Endothelial cell of umbilical vein (primary cell): Measurements from ENCODE around the gene ZBTB43. TPM values are rescaled to one million over a fixed set of nuclear protein-coding genes. Genes with fewer than 3 reads are reported as not detected.

Experiments
- BruUV-seq: library from RNA; stranded (reverse); fragments of 400-500 nt; replicated peaks from 2 replicates; lab custom pipeline; 2021; lab: Mats Ljungman, UMichigan
- CTCF ChIA-PET: fragments of 300-600, 350-600 bp; sonication (Branson Sonifier 250); formaldehyde crosslinking; loops from one replicate; lab custom pipeline; 2021; ENCODE audit warnings: antibody characterized with exemption, inconsistent platforms; lab: Charles Lee
- POLR2A ChIA-PET: fragments of 300-600, 350-600 bp; sonication (Branson Sonifier 250); formaldehyde crosslinking; loops from one replicate; lab custom pipeline; 2021; ENCODE audit warnings: antibody characterized with exemption, inconsistent platforms; lab: Charles Lee
- DNase-seq: peaks from one replicate; pipeline ENCODE4 v3.0.0-alpha.2; 2011; ENCODE audit warnings: low read depth, low spot score
- FAIRE-seq: peaks from 2 replicates; lab custom pipeline; 2011; peaks lifted over from hg19 to GRCh38; lab: Jason Lieb, UNC
- H2AFZ ChIP-seq: 2 replicates; pipeline ENCODE4 v1.6.0; 2012; ENCODE audit warnings: low read depth, low read length, control low read depth, inconsistent platforms
- H3K27ac ChIP-seq: 2 replicates; pipeline ENCODE4 v1.5.1; 2011; ENCODE audit warnings: low read depth, mild to moderate bottlenecking, control low read depth, low read length, moderate library complexity; ENCODE audit not compliant: insufficient read depth
- H3K27me3 ChIP-seq, 2 experiments: 2 replicates each; pipeline versions ENCODE4 v1.6.0 to v1.6.1; 2011; ENCODE audit warnings: low read length in 2 of 2, mixed read lengths in 1 of 2; ENCODE audit not compliant: control insufficient read depth in 2 of 2, insufficient read depth in 2 of 2
- H3K36me3 ChIP-seq, 2 experiments: 2 replicates in 1 of 2; 3 replicates in 1 of 2; pipeline ENCODE4 v1.5.1; 2011; ENCODE audit warnings: low read length in 2 of 2, mild to moderate bottlenecking in 1 of 2, moderate library complexity in 1 of 2; ENCODE audit not compliant: control insufficient read depth in 2 of 2, insufficient read depth in 2 of 2; ENCODE audit errors: extremely low read depth in 1 of 2
- H3K4me1 ChIP-seq: 3 replicates; pipeline ENCODE4 v1.5.1; 2011; ENCODE audit warnings: mild to moderate bottlenecking, low read length; ENCODE audit not compliant: control insufficient read depth, insufficient read depth; ENCODE audit errors: extremely low read depth
- H3K4me2 ChIP-seq: 2 replicates; pipeline ENCODE4 v1.6.1; 2011; ENCODE audit warnings: low read length, control low read depth, mixed read lengths; ENCODE audit not compliant: insufficient read depth
- H3K4me3 ChIP-seq, 3 experiments: fragments of 200-600 bp in 1 of 3; sonication (generic), shearing (Covaris generic) in 1 of 3; replicated peaks in 1 of 3; 2 replicates each; pipeline ENCODE4 v1.5.1; 2011 to 2016; ENCODE audit warnings: control low read depth in 3 of 3, low read length in 3 of 3, mild to moderate bottlenecking in 2 of 3, inconsistent platforms in 1 of 3, low read depth in 1 of 3, moderate library complexity in 1 of 3; ENCODE audit not compliant: insufficient read depth in 1 of 3
- H3K79me2 ChIP-seq: 2 replicates; pipeline ENCODE4 v1.6.0; 2012; ENCODE audit warnings: low read length, inconsistent platforms; ENCODE audit not compliant: control insufficient read depth, insufficient read depth
- H3K9ac ChIP-seq: replicated peaks from 2 replicates; pipeline ENCODE3; 2011; ENCODE audit warnings: low read length, control low read depth; ENCODE audit not compliant: insufficient read depth; ENCODE audit errors: extremely low read depth
- H3K9me1 ChIP-seq: replicated peaks from 3 replicates; pipeline ENCODE4 v1.6.0; 2011; ENCODE audit warnings: mild to moderate bottlenecking, low read length; ENCODE audit not compliant: control insufficient read depth, insufficient read depth; ENCODE audit errors: extremely low read depth
- H3K9me3 ChIP-seq: replicated peaks from 2 replicates; pipeline ENCODE4 v1.5.1; 2012; ENCODE audit warnings: low read length, inconsistent platforms; ENCODE audit not compliant: control insufficient read depth, insufficient read depth
- H4K20me1 ChIP-seq: replicated peaks from 2 replicates; pipeline ENCODE3; 2011; ENCODE audit warnings: mild to moderate bottlenecking, low read length; ENCODE audit not compliant: control insufficient read depth, insufficient read depth; ENCODE audit errors: extremely low read depth
- CTCF ChIP-seq, 2 donors: IDR thresholded peaks; 1 replicate in 1 of 2; 2 replicates in 1 of 2; pipeline ENCODE4 v1.5.1; 2011; ENCODE audit warnings: low read length in 2 of 2, mild to moderate bottlenecking in 2 of 2, moderate library complexity in 2 of 2, control low read depth in 1 of 2, inconsistent platforms in 1 of 2, low read depth in 1 of 2; ENCODE audit not compliant: insufficient read depth in 1 of 2; ENCODE audit errors: extremely low read depth in 1 of 2
- EZH2 ChIP-seq: IDR thresholded peaks from 2 replicates; pipeline ENCODE4 v1.6.1; 2012; ENCODE audit warnings: borderline replicate concordance, low read depth, mild to moderate bottlenecking, moderate library complexity, low read length, inconsistent platforms; ENCODE audit not compliant: severe bottlenecking
- FOS ChIP-seq: IDR thresholded peaks from 2 replicates; pipeline ENCODE4 v1.6.1; 2011; ENCODE audit warnings: mild to moderate bottlenecking, low read length, moderate library complexity, borderline replicate concordance; ENCODE audit not compliant: insufficient read depth
- GATA2 ChIP-seq: IDR thresholded peaks from 2 replicates; pipeline ENCODE4 v1.7.0; 2011; ENCODE audit warnings: low read depth, mild to moderate bottlenecking, moderate library complexity, mixed read lengths, low read length; ENCODE audit not compliant: insufficient read length, insufficient read depth
- JUN ChIP-seq: IDR thresholded peaks from 2 replicates; pipeline ENCODE4 v1.6.1; 2011; ENCODE audit warnings: borderline replicate concordance, low read depth; ENCODE audit not compliant: insufficient read length, insufficient read depth
- MAX ChIP-seq: IDR thresholded peaks from 2 replicates; pipeline ENCODE4 v1.6.1; 2011; ENCODE audit not compliant: insufficient read depth, insufficient read length
- MYC ChIP-seq: IDR thresholded peaks from one replicate; pipeline ENCODE4 v1.6.1; 2011; ENCODE audit warnings: mild to moderate bottlenecking, low read depth, low read length
- POLR2A ChIP-seq: IDR thresholded peaks from 2 replicates; pipeline ENCODE4 v1.6.1; 2012; ENCODE audit warnings: low read depth, mild to moderate bottlenecking, control low read depth, low read length
- POLR2AphosphoS5 ChIP-seq: IDR thresholded peaks from 2 replicates; pipeline ENCODE4 v1.6.1; 2012; ENCODE audit warnings: low read depth, mild to moderate bottlenecking, control low read depth, low read length, moderate library complexity; ENCODE audit not compliant: insufficient read depth
- dilution Hi-C: fragments of 300-500 bp; cut with MboI; formaldehyde crosslinking; loops from one replicate; pipeline ENCODE4 v1.15.0; 2019; ENCODE audit warnings: low sequenced_read_pairs; ENCODE audit not compliant: extremely low pct_ligation_motif_present
- intact Hi-C: fragments of 100-400 bp; cut with micrococcal nuclease; formaldehyde crosslinking; loops from one replicate; pipeline ENCODE4 v1.10.0; 2022
- polyA plus RNA-seq, 4 experiments: library from polyadenylated mRNA; depleted of rRNA in 3 of 4; stranded (reverse) in 3 of 4; unstranded in 1 of 4; fragments of >200 nt; gene quantifications; 2 replicates each; pipeline versions ENCODE4 v1.2.1 to v1.2.3, GENCODE V29; 2011 to 2012; ENCODE audit warnings: missing spikeins in 1 of 4
- total RNA-seq: library from RNA; stranded (reverse); gene quantifications from 2 replicates; pipeline ENCODE4 v1.2.3, GENCODE V29; 2021

Gene ZBTB43
- total and polyA plus RNA-seq, 2 donors (not counting 3 experiments of a cell fraction or from before 2014, with no cell fraction given): 3.2 to 9.0 TPM

DNA sequence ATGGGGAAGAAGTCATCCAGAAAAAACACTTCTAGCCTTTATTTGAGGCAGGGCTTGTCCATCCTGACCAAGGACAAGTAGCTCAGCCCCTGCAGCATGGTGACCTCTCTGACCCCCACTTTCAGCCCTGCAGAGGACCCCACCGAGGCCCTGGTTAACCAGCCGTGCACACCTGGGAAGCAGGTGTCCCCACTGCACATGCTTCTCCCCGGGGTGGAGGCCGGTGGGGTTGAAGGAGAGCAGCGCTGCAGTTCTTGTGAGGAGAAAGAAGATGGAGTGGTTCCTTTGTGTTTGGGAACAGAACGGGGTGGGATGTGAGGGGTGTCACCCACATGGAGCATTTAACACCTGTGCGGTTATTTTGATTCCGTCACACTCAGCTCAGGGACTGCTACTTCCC lies 34.5 kb downstream of the ZBTB43 start:
- no peaks in the 10 kb centered on the region for H4K20me1 ChIP-seq
- peaks cover 0 to 3% of the 10 kb centered on the region in 2 experiments for H3K36me3 ChIP-seq
- H3K4me2 ChIP-seq: no peak overlapping the region
- no peak for FAIRE-seq
- no peaks in the 10 kb centered on the region for H3K9me3 ChIP-seq
- no peaks in the 10 kb centered on the region for H3K27me3 ChIP-seq
- BruUV-seq: no TSS peak
- no peak overlapping the region for H3K9ac ChIP-seq
- peaks cover 14% of the 10 kb centered on the region for H3K4me1 ChIP-seq
- no peak overlapping the region for H2AFZ ChIP-seq
- CTCF ChIA-PET: no interaction called here
- no peak overlapping the region for H3K4me3 ChIP-seq
- no peak for DNase-seq
- POLR2A ChIA-PET: no interaction called here
- dilution Hi-C loops (no loop called here), intact Hi-C loops (no loop called here)
- H3K79me2 ChIP-seq: peaks cover 3% of the 10 kb centered on the region
- H3K9me1 ChIP-seq: no peaks in the 10 kb centered on the region
- no peak for TF ChIP-seq MAX
- no peak for TF ChIP-seq CTCF (IDR thresholded peaks at IDR 0.05; ENCODE audit: extremely low read depth in 1 of 2, insufficient read depth in 1 of 2, low read depth in 1 of 2, low read length in 2 of 2)
- no peak for TF ChIP-seq POLR2A
- no peak for TF ChIP-seq JUN
- no peak for TF ChIP-seq EZH2
- TF ChIP-seq GATA2: no peak
- no peak for TF ChIP-seq MYC
- TF ChIP-seq FOS: no peak
- no peak for TF ChIP-seq POLR2AphosphoS5
- no peak overlapping the region for H3K27ac ChIP-seq
